NCI-H2196 (cell line): ENCODE measurements around the gene GRIN2D.

ENCODE experiments used
- DNase-seq: peaks from one replicate; lab custom pipeline; 2025; ENCODE audit not compliant: unreplicated experiment; lab: John Stamatoyannopoulos, UW

Gene GRIN2D

GRCh38 chr19:48397263-48398101 lies 4.0 kb downstream of the GRIN2D start:
- no peak for DNase-seq

DNA sequence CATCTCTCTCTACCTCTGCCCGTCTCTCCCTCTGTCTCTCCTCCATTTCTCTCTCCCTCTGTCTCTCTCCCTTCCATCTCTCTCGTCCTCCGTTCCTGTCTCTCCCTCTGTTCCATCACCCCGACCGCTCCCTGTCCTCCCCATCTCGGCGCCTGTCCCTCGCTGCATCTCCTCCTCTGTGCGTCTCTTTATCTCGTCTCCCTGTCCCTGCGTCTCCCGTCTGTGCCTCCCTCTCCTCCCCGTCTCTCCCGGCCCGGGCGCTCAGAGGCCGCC lies 4.6 kb downstream of the GRIN2D start:
- DNase-seq: no peak

GRCh38 chr19:48398375-48399235 lies 5.1 kb downstream of the GRIN2D start:
- DNase-seq: peak; percentile 86

- peak; percentile 37 for DNase-seq
Measured at GRCh38 chr19:48400018-48400742, 6.7 kb downstream of the GRIN2D start.

DNA sequence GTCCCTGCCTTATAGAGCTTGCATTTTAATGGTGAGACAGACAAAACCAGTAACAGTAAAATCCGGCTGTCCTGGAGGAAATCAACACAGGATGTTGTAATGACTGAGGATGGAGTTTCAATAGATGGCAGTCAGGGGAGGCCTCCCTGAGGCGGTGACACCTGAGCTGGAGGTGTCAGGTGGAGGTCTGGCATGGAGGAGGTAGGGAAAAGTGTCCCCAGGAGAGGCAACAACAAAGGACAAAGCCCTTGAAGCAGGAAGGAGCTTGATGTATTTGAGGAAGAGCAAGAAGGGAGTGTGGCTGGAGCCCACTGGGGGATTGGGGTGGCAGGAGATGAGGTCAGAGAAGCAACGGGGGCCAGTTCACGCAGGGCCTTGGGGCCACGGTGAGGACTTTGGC lies 7.8 kb downstream of the GRIN2D start:
- DNase-seq: no peak

DNA sequence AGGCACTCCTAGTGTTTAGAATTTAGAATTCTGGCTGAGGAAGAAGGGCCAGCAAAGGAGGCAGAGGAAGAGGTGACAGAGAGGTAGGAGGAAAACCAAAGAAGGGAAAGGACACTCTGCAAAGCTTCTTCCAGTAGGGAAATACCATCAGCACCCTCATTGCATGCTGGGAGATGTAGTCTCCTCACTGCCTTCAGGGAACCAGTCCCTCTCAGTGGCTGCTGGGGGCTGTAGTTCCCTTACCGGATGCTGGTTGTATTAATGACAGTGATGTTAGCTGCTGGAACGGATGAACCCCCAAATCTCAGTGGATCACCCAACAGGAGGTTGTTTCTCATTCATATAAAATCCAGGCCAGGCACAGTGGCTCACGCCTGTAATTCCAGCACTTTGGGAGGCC lies 10.1 kb downstream of the GRIN2D start:
- peak; percentile 53 for DNase-seq

GRCh38 chr19:48405010-48405659 lies 11.7 kb downstream of the GRIN2D start:
- DNase-seq: no peak

- DNase-seq: no peak
Measured at GRCh38 chr19:48405850-48406249, 12.4 kb downstream of the GRIN2D start.

DNA sequence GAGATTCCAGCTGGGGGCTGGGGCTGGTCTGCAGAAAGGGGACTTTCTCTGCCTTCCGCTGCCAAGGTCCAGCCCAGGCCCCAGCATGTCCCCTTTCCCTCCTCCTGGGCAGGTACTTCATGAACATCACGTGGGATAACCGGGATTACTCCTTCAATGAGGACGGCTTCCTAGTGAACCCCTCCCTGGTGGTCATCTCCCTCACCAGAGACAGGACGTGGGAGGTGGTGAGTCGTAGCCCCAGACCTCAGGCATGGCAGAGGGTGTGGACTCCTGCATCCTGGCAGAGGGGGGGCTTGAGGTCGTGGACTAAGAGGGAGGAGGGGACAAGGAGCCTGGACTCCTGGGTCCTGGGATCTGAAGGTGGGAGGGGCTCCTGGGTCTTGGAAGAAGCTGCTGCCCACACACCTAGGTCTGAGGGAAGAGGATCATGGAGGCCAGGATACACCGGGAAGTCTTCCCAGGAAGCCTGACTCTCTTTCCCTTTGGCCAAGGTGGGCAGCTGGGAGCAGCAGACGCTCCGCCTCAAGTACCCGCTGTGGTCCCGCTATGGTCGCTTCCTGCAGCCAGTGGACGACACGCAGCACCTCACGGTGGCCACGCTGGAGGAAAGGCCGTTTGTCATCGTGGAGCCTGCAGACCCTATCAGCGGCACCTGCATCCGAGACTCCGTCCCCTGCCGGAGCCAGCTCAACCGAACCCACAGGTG lies 20.6 kb downstream of the GRIN2D start:
- DNase-seq: no peak

DNA sequence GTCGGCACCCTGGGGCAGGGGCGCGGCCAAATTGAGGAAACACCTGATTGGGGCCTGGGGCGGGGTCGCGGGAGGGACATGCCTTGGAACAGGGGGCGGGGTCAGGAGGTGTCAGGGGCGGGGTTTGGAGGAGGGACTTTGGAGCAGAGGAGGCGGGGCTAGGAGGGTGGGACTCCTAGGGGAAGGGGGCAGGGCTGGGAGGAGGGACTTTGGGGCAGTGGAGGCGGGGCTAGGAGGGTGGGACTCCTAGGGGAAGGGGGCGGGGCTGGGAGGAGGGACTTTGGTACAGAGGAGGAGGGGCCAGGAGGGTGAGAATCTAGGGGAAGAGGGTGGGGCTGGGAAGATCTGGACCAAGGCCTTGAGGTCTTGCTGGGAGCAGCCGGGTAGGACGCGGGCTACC lies 21.9 kb downstream of the GRIN2D start:
- peak; percentile 60 for DNase-seq

GRCh38 chr19:48415806-48416221 lies 22.3 kb downstream of the GRIN2D start:
- DNase-seq: no peak

DNA sequence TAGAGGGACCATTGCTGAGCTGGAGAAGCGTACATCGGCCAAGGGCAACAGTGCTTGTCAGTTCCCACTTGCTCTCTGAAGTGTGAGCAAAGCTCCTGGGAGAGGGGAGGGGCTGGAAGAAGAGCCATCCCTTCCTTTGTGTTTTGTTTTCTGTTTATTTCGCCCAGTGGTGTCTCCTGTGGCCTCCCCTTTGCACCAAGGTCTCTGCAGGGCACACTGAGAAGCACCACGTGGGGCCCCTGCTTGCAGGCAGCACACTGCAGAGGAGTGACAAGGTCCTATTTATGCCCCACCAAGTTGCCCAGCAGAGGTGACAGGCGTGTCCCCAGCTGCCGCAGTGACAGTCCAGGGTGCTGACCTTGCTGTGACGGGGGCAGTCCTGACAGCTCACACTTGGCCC lies 24.0 kb downstream of the GRIN2D start:
- no peak for DNase-seq

- DNase-seq: no peak
Measured at GRCh38 chr19:48418317-48419064, 25.0 kb downstream of the GRIN2D start.

GRCh38 chr19:48419158-48419920 lies 25.9 kb downstream of the GRIN2D start:
- peak; percentile 36 for DNase-seq

- no peak for DNase-seq
Measured at GRCh38 chr19:48421548-48421947, 28.1 kb downstream of the GRIN2D start.

GRCh38 chr19:48424694-48425219 lies 31.3 kb downstream of the GRIN2D start:
- DNase-seq: no peak

- DNase-seq: no peak
Measured at GRCh38 chr19:48428670-48429069, 35.2 kb downstream of the GRIN2D start.

DNA sequence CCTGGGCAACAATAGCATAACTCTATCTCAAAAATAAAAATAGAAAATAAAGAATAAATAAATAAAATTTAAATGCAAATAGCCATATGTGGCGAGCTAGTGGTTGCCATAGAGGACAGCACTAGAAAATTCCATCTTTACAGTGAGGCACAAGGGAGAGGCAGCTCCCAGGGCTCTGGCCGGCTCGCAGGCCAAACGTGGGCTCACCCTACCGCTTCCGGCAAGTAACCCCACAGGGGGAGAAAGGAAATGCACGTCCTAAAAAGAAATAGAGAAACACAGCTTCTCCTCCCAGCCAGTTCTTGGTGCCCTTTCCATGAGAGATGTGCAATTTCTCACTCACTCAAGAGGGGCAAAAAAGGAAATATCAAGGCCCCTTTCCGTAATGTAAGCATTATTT lies 39.9 kb downstream of the GRIN2D start:
- DNase-seq: no peak

GRCh38 chr19:48436586-48436985 lies 43.1 kb downstream of the GRIN2D start:
- DNase-seq: no peak
